Epithelial cell of proximal tubule (primary cell): Measurements from ENCODE around the gene ZNF8. TPM values are rescaled to one million over a fixed set of nuclear protein-coding genes. Genes with fewer than 3 reads are reported as not detected.

Source experiments
- DNase-seq: peaks from one replicate; pipeline ENCODE4 v3.0.0-alpha.2; 2011; ENCODE audit warnings: low read depth
- H3K4me3 ChIP-seq: 2 replicates; pipeline ENCODE4 v1.5.1; 2011; ENCODE audit warnings: low read depth, mild to moderate bottlenecking, low read length
- CTCF ChIP-seq: conservative IDR thresholded peaks from 2 replicates; pipeline ENCODE4 v1.5.1; 2012; ENCODE audit warnings: low read depth, mild to moderate bottlenecking, low read length
- total RNA-seq: library from RNA; depleted of rRNA; stranded (reverse); fragments of >200 nt; gene quantifications from 2 replicates; pipeline ENCODE4 v1.2.3, GENCODE V29; 2015

The ZNF8 gene
- total RNA-seq, 1 donor from 2014 or later = 4.5 TPM

- no peak overlapping the region for H3K4me3 ChIP-seq
- no peak for TF ChIP-seq CTCF
- DNase-seq = no peak
These were observed 50.2 kb downstream of the ZNF8 start for GRCh38 chr19:58328999-58329398.

- DNase-seq = peak; percentile 30
- no peak overlapping the region for H3K4me3 ChIP-seq
- TF ChIP-seq CTCF = no peak
These were observed 51.7 kb downstream of the ZNF8 start for GRCh38 chr19:58330458-58330857.

- no peak for DNase-seq
- H3K4me3 ChIP-seq = no peak overlapping the region
- TF ChIP-seq CTCF = no peak
These were observed 53.9 kb downstream of the ZNF8 start for GRCh38 chr19:58332697-58333096.

GRCh38 chr19:58334691-58335249 lies 56.0 kb downstream of the ZNF8 start:
- TF ChIP-seq CTCF = no peak
- H3K4me3 ChIP-seq = no peak overlapping the region
- DNase-seq = no peak

- no peak for DNase-seq
- no peak overlapping the region for H3K4me3 ChIP-seq
- TF ChIP-seq CTCF = no peak
These were observed 56.9 kb downstream of the ZNF8 start for GRCh38 chr19:58335630-58336029.

- H3K4me3 ChIP-seq = no peak overlapping the region
- no peak for TF ChIP-seq CTCF
- DNase-seq = no peak
These were observed 57.5 kb downstream of the ZNF8 start for GRCh38 chr19:58336216-58336615.

- DNase-seq = no peak
- TF ChIP-seq CTCF = no peak
- no peak overlapping the region for H3K4me3 ChIP-seq
These were observed 58.1 kb downstream of the ZNF8 start for GRCh38 chr19:58336820-58337219.
